Measurements from ENCODE around the gene VMP1. TPM values are rescaled to one million over a fixed set of nuclear protein-coding genes. Genes with fewer than 3 reads are reported as not detected.
A peak's percentile ranks its signal among the peaks of the same experiment; 100 is the strongest.
"Not testable (repeated sequence)": the region's sequence is repeated elsewhere in the genome, so short reads cannot be mapped to it uniquely, and the experiment has no call there.

VMP1 gene
- total and polyA plus RNA-seq, 4 experiments from 2014 or later: 52.9 to 113 (median 93.5) TPM

DNA sequence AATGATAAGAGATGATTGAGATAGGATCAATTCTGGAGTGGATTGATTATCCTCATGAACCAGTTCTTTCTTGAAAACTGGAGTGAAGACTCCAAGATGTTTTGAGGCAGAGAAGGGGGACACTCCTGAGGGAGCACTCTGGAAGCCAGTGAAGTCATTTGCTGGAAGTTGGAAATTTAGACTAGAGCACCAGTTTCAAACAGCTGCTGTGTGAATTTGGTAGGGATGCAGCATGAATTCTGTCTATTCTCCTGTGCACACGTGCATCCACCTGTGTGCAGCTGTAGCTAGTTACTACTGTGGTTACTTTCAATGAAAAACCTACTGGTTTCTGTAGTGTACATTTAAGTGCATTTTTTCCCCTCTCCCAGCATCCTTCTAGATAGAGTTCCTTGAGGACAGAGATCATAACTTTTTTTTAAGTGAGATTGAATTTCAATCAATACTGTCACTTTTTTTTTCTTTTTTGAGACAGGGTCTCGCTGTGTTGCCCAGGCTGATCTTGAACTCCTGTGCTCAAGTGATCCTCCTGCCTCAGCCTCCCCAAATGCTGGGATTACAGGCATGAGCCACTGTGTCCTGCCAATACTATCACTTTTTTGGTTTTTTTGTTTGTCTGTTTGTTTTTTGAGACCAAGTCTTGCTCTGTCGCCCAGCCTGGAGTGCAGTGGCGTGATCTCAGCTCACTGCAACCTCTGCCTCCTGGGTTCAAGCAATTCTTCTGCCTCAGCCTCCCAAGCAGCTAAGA is 119.4 kb downstream of the VMP1 start:
- H3K27ac Mint-ChIP-seq: peak overlapping the region; percentile 89 to 97 (median 96)
- intact Hi-C loops (cut with micrococcal nuclease): no loop called here
- H3K9me3 Mint-ChIP-seq: no peaks in the 10 kb centered on the region
- DNase-seq: no peak
- ChIA-PET POLR2A (ENCODE audit: partially characterized antibody) (interaction anchor here (1.2 to 10.3 kb wide), 9 partner anchors 9 to 73 kb away, joined by 3 to 206 read pairs (median 4); no protein-coding TSS in a partner anchor), CTCF (ENCODE audit: partially characterized antibody) (interaction anchor here (0.8 to 5.0 kb wide), 9 partner anchors 12 to 74 kb away, joined by 3 to 34 read pairs (median 5); no protein-coding TSS in a partner anchor)
- no peaks in the 10 kb centered on the region for H3K36me3 ChIP-seq (ENCODE audit: insufficient read depth, low read length)
- peaks cover 67% of the 10 kb centered on the region for H3K4me1 ChIP-seq (ENCODE audit: insufficient read depth, low read length)
- H3K9me3 ChIP-seq (ENCODE audit: control insufficient read depth in 1 of 2, low read length in 2 of 2): no peaks in the 10 kb centered on the region
- H3K36me3 Mint-ChIP-seq: peaks cover 5 to 6% of the 10 kb centered on the region in 2 donors
- H3K27ac ChIP-seq (ENCODE audit: low read depth, low read length): peak overlapping the region; percentile 74
- H3K27me3 ChIP-seq (ENCODE audit: insufficient read depth, low read length): no peaks in the 10 kb centered on the region
- peak overlapping the region in 7 of 8 donors; percentile 25 to 76 (median 64) for H3K4me3 Mint-ChIP-seq
- H3K4me1 Mint-ChIP-seq: peaks cover 45 to 68% (median 56%) of the 10 kb centered on the region in 4 donors
- H3K27me3 Mint-ChIP-seq: no peaks in the 10 kb centered on the region
- H3K4me3 ChIP-seq (ENCODE audit: low read length in 2 of 2): no peak overlapping the region

DNA sequence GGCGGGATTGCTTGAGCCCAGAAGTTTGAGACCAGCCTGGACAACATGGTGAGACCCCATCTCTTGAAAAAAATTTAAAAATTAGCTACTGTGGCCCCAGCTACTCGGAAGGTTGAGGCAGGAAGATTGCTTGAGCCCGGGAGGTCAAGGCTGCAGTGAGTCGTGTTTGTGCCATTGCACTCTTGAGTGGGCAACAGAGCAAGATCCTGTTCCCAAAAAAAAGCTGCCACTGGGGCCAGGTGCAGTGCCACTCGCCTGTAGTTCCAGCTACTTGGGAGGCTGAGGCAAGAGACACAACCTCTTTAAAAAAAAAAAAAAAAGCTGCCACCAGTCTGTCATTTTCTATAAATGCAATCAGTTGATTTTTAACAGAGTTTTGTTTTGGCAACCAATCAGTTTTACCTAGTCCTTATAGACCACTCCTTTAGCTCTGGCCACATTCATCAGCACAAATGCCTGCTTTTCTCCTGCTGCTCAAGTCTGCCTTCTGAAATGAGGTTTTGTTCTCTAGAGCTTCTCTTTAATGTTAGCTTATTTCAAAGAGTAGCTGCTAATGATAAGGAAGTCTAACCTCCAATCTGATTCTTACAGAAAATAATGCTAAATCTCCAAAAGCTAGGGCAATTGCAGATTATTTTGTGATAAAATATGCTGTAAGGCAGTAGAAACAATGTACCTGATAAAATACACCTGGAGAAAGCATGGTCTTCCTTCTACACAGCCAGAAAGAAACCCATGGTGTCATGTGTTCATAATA is 120.4 kb downstream of the VMP1 start:
- Mint-ChIP-seq H3K27me3 (no peaks in the 10 kb centered on the region), H3K4me1 (peaks cover 49 to 69% (median 57%) of the 10 kb centered on the region in 4 donors), H3K9me3 (no peaks in the 10 kb centered on the region), H3K4me3 (peak overlapping the region; percentile 43 to 88 (median 77)), H3K27ac (peak overlapping the region; percentile 89 to 97 (median 96)), H3K36me3 (peaks cover 0 to under 1% of the 10 kb centered on the region in 2 donors)
- Histone ChIP-seq H3K4me1 (ENCODE audit: insufficient read depth, low read length) (peaks cover 75% of the 10 kb centered on the region), H3K27ac (ENCODE audit: low read depth, low read length) (peak overlapping the region; percentile 74), H3K9me3 (ENCODE audit: control insufficient read depth in 1 of 2, low read length in 2 of 2) (no peaks in the 10 kb centered on the region), H3K36me3 (ENCODE audit: insufficient read depth, low read length) (no peaks in the 10 kb centered on the region), H3K4me3 (ENCODE audit: low read length in 2 of 2) (peak overlapping the region in 1 of 2 donors; percentile 34), H3K27me3 (ENCODE audit: insufficient read depth, low read length) (no peaks in the 10 kb centered on the region)
- intact Hi-C loops (cut with micrococcal nuclease): no loop called here
- ChIA-PET CTCF (ENCODE audit: partially characterized antibody) (interaction anchor here (0.6 to 5.0 kb wide), 14 partner anchors 9 to 75 kb away, joined by 3 to 34 read pairs (median 5); no protein-coding TSS in a partner anchor), POLR2A (ENCODE audit: partially characterized antibody) (interaction anchor here (0.8 to 10.3 kb wide), 13 partner anchors 10 to 121 kb away, joined by 3 to 206 read pairs (median 4); partner anchors contain the start of gene PTRH2)
- peak in 4 of 5 donors; percentile 30 to 39 (median 34) for DNase-seq

DNA sequence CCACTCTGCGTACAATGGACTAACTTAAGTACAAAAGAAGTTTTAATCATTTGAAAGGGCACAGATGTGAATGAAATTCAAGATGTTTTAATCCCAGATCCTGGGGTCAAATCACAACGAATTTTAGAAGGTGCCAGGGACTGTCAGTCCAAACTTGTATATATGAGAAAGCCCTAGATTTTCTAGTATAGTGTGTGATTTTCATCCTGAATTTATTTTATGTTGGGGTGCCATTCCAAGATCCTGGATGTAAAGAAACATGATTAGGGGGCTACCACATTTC is 121.0 kb downstream of the VMP1 start:
- H3K36me3 ChIP-seq (ENCODE audit: insufficient read depth, low read length): no peaks in the 10 kb centered on the region
- DNase-seq: no peak
- Mint-ChIP-seq H3K4me3 (peak overlapping the region; percentile 55 to 88 (median 77)), H3K4me1 (peaks cover 54 to 74% (median 62%) of the 10 kb centered on the region in 4 donors), H3K27ac (peak overlapping the region; percentile 89 to 97 (median 96)), H3K27me3 (no peaks in the 10 kb centered on the region), H3K36me3 (no peaks in the 10 kb centered on the region), H3K9me3 (no peaks in the 10 kb centered on the region)
- ChIA-PET POLR2A (ENCODE audit: partially characterized antibody) (interaction anchor here (0.8 to 10.3 kb wide), 12 partner anchors 12 to 121 kb away, joined by 3 to 206 read pairs (median 4); partner anchors contain the start of gene PTRH2), CTCF (ENCODE audit: partially characterized antibody) (interaction anchor here (1.2 to 5.0 kb wide), 11 partner anchors 9 to 76 kb away, joined by 3 to 34 read pairs (median 6); no protein-coding TSS in a partner anchor)
- H3K4me3 ChIP-seq (ENCODE audit: low read length in 2 of 2): peak overlapping the region in 1 of 2 donors; percentile 34
- peaks cover 78% of the 10 kb centered on the region for H3K4me1 ChIP-seq (ENCODE audit: insufficient read depth, low read length)
- H3K9me3 ChIP-seq (ENCODE audit: control insufficient read depth in 1 of 2, low read length in 2 of 2): no peaks in the 10 kb centered on the region
- H3K27me3 ChIP-seq (ENCODE audit: insufficient read depth, low read length): no peaks in the 10 kb centered on the region
- H3K27ac ChIP-seq (ENCODE audit: low read depth, low read length): peak overlapping the region; percentile 74
- intact Hi-C loops (cut with micrococcal nuclease): no loop called here

DNA sequence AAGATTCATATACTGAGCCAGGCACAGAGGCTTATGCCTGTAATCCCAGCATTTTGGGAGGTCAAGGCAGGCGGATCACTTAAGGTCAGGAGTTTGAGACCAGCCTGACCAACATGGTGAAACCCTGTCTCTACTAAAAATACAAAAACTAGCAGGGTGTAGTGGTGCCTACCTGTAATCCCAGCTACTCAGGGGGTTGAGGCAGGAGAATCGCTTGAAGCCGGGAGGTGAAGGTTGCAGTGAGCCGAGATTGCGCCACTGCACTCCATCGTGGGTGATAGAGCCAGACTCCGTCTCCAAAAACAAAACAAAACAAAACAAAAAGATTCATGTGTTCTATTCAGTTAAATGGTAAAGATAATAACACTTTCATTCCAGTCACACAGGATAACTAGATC is 121.4 kb downstream of the VMP1 start:
- peak; percentile 29 to 51 (median 31) for DNase-seq
- Histone ChIP-seq H3K4me3 (ENCODE audit: low read length in 2 of 2) (peak overlapping the region in 1 of 2 donors; percentile 34), H3K4me1 (ENCODE audit: insufficient read depth, low read length) (peaks cover 78% of the 10 kb centered on the region), H3K27ac (ENCODE audit: low read depth, low read length) (peak overlapping the region; percentile 74)
- not testable (repeated sequence) for H3K36me3 ChIP-seq (ENCODE audit: insufficient read depth, low read length); H3K27me3 ChIP-seq (ENCODE audit: insufficient read depth, low read length); H3K36me3 Mint-ChIP-seq; H3K27me3 Mint-ChIP-seq; H3K9me3 Mint-ChIP-seq; H3K9me3 ChIP-seq (ENCODE audit: control insufficient read depth in 1 of 2, low read length in 2 of 2)
- ChIA-PET CTCF (ENCODE audit: partially characterized antibody) (interaction anchor here (1.5 to 5.0 kb wide), 8 partner anchors 9 to 76 kb away, joined by 3 to 34 read pairs (median 6); no protein-coding TSS in a partner anchor), POLR2A (ENCODE audit: partially characterized antibody) (interaction anchor here (2.1 to 10.3 kb wide), 5 partner anchors 12 to 75 kb away, joined by 6 to 206 read pairs (median 26); no protein-coding TSS in a partner anchor)
- intact Hi-C loops (cut with micrococcal nuclease): loop anchor here (1.0 kb wide), 2 partner anchors 8 to 43 kb away; no protein-coding TSS in a partner anchor
- peak overlapping the region; percentile 89 to 97 (median 96) for H3K27ac Mint-ChIP-seq
- peak overlapping the region; percentile 71 to 88 (median 78) for H3K4me3 Mint-ChIP-seq
- peaks cover 56 to 76% (median 65%) of the 10 kb centered on the region in 4 donors for H3K4me1 Mint-ChIP-seq

DNA sequence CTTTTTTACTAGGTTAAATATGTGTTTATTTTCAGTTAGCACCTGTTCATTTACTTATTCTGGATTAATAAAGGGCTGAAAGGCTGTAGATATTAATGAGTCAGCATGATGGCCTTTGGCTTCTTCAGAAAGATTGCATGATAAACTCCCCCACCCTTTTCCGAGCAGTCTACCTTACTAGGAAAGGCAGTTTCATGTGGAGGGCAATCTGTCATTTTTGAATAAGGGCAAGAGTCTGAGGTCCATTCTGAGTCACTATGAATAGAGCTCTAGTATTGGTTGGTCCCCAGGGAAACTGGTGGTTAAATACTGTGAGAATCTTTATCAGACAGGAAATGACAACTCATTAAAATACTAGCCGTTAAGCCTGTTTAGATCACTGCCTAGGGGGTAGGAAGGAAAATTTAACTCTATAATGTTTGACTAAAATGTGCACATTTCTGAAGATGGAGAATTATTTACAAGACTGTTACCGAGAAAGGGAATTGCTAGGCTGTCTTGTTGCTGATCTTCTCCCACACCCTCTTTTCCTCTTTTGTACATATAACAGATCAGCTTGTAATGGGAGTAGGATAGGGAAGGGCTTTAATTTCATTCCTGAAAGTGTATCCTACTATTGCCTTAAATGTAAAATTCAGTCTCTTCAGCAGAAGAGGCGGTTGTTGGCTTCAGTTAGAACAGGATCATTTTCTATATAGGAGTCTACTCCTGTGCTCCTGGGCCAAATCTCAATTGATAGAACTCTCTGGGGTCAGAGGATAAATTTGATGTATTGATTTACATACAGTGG is 122.0 kb downstream of the VMP1 start:
- no peaks in the 10 kb centered on the region for H3K9me3 Mint-ChIP-seq
- POLR2A ChIA-PET (ENCODE audit: partially characterized antibody): interaction anchor here (2.1 to 10.3 kb wide), 5 partner anchors 11 to 76 kb away, joined by 6 to 206 read pairs (median 26); no protein-coding TSS in a partner anchor
- peak overlapping the region in 1 of 2 donors; percentile 34 for H3K4me3 ChIP-seq (ENCODE audit: low read length in 2 of 2)

DNA sequence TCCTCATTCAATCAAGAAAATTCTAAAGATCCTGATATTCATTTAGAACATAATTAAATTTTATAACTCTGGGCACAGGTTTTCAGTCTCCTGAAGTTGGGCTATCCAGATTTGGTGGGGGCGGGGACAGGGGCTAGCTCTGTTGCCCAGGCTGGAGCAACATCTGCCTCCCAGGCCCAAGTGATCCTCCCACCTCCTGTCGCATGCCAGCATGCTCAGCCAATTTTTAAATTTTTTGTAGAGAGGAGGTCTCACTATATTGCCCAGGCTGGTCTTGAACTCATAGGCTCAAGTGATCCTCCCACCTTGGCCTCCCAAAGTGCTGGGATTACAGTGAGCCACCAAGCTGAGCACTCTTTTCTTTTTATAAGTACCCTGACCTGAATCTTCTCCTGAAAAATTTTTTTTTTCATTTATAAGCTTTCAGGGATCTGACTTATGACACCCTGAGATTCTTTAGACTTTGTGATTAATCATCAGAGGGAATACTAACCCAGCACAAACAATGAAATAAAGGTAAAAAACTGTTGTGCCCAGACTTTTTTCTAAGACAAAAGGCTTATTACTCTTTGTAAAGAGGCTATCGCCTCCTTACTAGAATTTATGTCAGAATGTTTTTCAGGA is 122.7 kb downstream of the VMP1 start:
- Mint-ChIP-seq H3K27me3 (no peaks in the 10 kb centered on the region), H3K4me1 (peaks cover 56 to 76% (median 65%) of the 10 kb centered on the region in 4 donors), H3K36me3 (peaks cover 1 to 3% of the 10 kb centered on the region in 2 donors), H3K4me3 (peak overlapping the region in 6 of 8 donors; percentile 47 to 87 (median 74)), H3K27ac (peak overlapping the region; percentile 89 to 97 (median 96)), H3K9me3 (no peaks in the 10 kb centered on the region)
- Histone ChIP-seq H3K4me1 (ENCODE audit: insufficient read depth, low read length) (peaks cover 78% of the 10 kb centered on the region), H3K27me3 (ENCODE audit: insufficient read depth, low read length) (no peaks in the 10 kb centered on the region), H3K27ac (ENCODE audit: low read depth, low read length) (peak overlapping the region; percentile 74), H3K36me3 (ENCODE audit: insufficient read depth, low read length) (no peaks in the 10 kb centered on the region), H3K4me3 (ENCODE audit: low read length in 2 of 2) (peak overlapping the region in 1 of 2 donors; percentile 34), H3K9me3 (ENCODE audit: control insufficient read depth in 1 of 2, low read length in 2 of 2) (no peaks in the 10 kb centered on the region)
- ChIA-PET CTCF (ENCODE audit: partially characterized antibody) (interaction anchor here (0.6 to 3.6 kb wide), 4 partner anchors 20 to 76 kb away, joined by 3 to 25 read pairs (median 12); no protein-coding TSS in a partner anchor), POLR2A (ENCODE audit: partially characterized antibody) (interaction anchor here (0.7 to 10.3 kb wide), 5 partner anchors 10 to 76 kb away, joined by 3 to 206 read pairs (median 26); no protein-coding TSS in a partner anchor)
- DNase-seq: no peak
- intact Hi-C loops (cut with micrococcal nuclease): no loop called here

More for the DNA sequence above, 122.0 kb downstream of the VMP1 start:
- DNase-seq: peak; percentile 36 to 83 (median 44)
- CTCF ChIA-PET (ENCODE audit: partially characterized antibody): interaction anchor here (0.6 to 5.0 kb wide), 7 partner anchors 9 to 77 kb away, joined by 3 to 34 read pairs (median 6); no protein-coding TSS in a partner anchor
- peak overlapping the region; percentile 71 to 88 (median 78) for H3K4me3 Mint-ChIP-seq
- peaks cover 56 to 76% (median 65%) of the 10 kb centered on the region in 4 donors for H3K4me1 Mint-ChIP-seq
- H3K27ac Mint-ChIP-seq: peak overlapping the region; percentile 89 to 97 (median 96)
- Histone ChIP-seq H3K36me3 (ENCODE audit: insufficient read depth, low read length) (no peaks in the 10 kb centered on the region), H3K27me3 (ENCODE audit: insufficient read depth, low read length) (no peaks in the 10 kb centered on the region), H3K9me3 (ENCODE audit: control insufficient read depth in 1 of 2, low read length in 2 of 2) (no peaks in the 10 kb centered on the region), H3K27ac (ENCODE audit: low read depth, low read length) (peak overlapping the region; percentile 74), H3K4me1 (ENCODE audit: insufficient read depth, low read length) (peaks cover 78% of the 10 kb centered on the region)
- intact Hi-C loops (cut with micrococcal nuclease): loop anchor here (1.0 kb wide), 2 partner anchors 8 to 43 kb away; no protein-coding TSS in a partner anchor
- no peaks in the 10 kb centered on the region for H3K27me3 Mint-ChIP-seq
- peaks cover 1 to 3% of the 10 kb centered on the region in 2 donors for H3K36me3 Mint-ChIP-seq

Measured in CD4-positive, alpha-beta memory T cell (primary cell).